ENCODE measurements around the gene GORASP2.

Gene GORASP2

GRCh38 chr2:171008550-171009205 lies 79.6 kb downstream of the GORASP2 start:
- no peak for DNase-seq

GRCh38 chr2:171009386-171009785 lies 80.3 kb downstream of the GORASP2 start:
- no peak for DNase-seq

GRCh38 chr2:171013851-171014250 lies 84.8 kb downstream of the GORASP2 start:
- DNase-seq = no peak

GRCh38 chr2:171016125-171016524 lies 87.1 kb downstream of the GORASP2 start:
- no peak for DNase-seq
